Measurements from ENCODE around the gene CD244. TPM values are rescaled to one million over a fixed set of nuclear protein-coding genes. Genes with fewer than 3 reads are reported as not detected.

The CD244 gene
- total and polyA plus RNA-seq, 7 donors, result 0.03 to 0.63 (median 0.09) TPM; not detected in 3

DNA sequence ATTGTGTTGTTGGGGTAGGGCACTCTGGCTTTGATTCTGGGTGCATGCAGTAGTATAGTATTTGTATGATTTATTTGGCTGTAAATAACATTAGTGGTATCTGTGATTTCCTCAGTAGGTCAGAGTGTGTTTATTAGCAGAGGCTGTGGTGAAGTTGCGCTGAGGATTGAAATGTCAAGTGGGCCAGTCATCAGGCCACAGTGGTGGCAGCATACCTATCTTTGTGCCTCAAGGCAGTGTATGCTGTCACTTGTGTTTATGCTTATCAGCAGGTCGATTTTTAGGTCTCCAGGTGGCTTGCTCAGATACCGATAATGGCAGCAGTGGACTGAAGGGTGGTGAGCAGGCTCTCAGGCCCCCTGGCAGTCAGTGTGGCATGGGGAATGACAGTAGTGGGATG, 55.4 kb downstream of the CD244 start:
- TF ChIP-seq, protein P1, sequence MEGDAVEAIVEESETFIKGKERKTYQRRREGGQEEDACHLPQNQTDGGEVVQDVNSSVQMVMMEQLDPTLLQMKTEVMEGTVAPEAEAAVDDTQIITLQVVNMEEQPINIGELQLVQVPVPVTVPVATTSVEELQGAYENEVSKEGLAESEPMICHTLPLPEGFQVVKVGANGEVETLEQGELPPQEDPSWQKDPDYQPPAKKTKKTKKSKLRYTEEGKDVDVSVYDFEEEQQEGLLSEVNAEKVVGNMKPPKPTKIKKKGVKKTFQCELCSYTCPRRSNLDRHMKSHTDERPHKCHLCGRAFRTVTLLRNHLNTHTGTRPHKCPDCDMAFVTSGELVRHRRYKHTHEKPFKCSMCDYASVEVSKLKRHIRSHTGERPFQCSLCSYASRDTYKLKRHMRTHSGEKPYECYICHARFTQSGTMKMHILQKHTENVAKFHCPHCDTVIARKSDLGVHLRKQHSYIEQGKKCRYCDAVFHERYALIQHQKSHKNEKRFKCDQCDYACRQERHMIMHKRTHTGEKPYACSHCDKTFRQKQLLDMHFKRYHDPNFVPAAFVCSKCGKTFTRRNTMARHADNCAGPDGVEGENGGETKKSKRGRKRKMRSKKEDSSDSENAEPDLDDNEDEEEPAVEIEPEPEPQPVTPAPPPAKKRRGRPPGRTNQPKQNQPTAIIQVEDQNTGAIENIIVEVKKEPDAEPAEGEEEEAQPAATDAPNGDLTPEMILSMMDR (IDR thresholded peaks at IDR 0.05), result no peak
- WGBS, 3 donors, result 68 to 78% (median 78%) methylated on average over 3 of the region's 3 CpGs
- Histone ChIP-seq H3K9me3 (peaks cover 11% of the 10 kb centered on the region), H3K27me3 (ENCODE audit: insufficient read depth in 3 of 3, low read length in 2 of 3) (no peaks in the 10 kb centered on the region), H3K4me3 (no peak overlapping the region), H3K4me1 (no peaks in the 10 kb centered on the region), H3K27ac (no peak overlapping the region), H3K36me3 (ENCODE audit: insufficient read depth in 1 of 2, low read depth in 1 of 2) (no peaks in the 10 kb centered on the region)
- no peak for ATAC-seq
- DNase-seq, result no peak
- intact Hi-C loops (cut with DNase I), result no loop called here

GRCh38 chr1:160806784-160807183, 55.9 kb downstream of the CD244 start:
- TF ChIP-seq, protein P1 (IDR thresholded peaks at IDR 0.05), result no peak
- Histone ChIP-seq H3K36me3 (ENCODE audit: insufficient read depth in 1 of 2, low read depth in 1 of 2) (no peaks in the 10 kb centered on the region), H3K4me3 (no peak overlapping the region), H3K4me1 (no peaks in the 10 kb centered on the region), H3K9me3 (peaks cover 11% of the 10 kb centered on the region), H3K27me3 (ENCODE audit: insufficient read depth in 3 of 3, low read length in 2 of 3) (no peaks in the 10 kb centered on the region), H3K27ac (no peak overlapping the region)
- ATAC-seq, result no peak
- intact Hi-C loops (cut with DNase I), result no loop called here
- no peak for DNase-seq

- TF ChIP-seq, protein P1 (IDR thresholded peaks at IDR 0.05), result no peak
- H3K27ac ChIP-seq, result no peak overlapping the region
- no peaks in the 10 kb centered on the region for H3K4me1 ChIP-seq
- peaks cover 11% of the 10 kb centered on the region for H3K9me3 ChIP-seq
- H3K4me3 ChIP-seq, result no peak overlapping the region
- ATAC-seq (no peak), DNase-seq (no peak)
- no peaks in the 10 kb centered on the region for H3K27me3 ChIP-seq (ENCODE audit: insufficient read depth in 3 of 3, low read length in 2 of 3)
- intact Hi-C loops (cut with DNase I), result no loop called here
- no peaks in the 10 kb centered on the region for H3K36me3 ChIP-seq (ENCODE audit: insufficient read depth in 1 of 2, low read depth in 1 of 2)
- 75 to 84% (median 82%) methylated on average over 1 of the region's 1 CpG for WGBS, 3 donors
Measured at GRCh38 chr1:160806109-160806665, 56.5 kb downstream of the CD244 start.

GRCh38 chr1:160801836-160802580, 60.7 kb downstream of the CD244 start:
- intact Hi-C loops (cut with DNase I), result no loop called here

More at GRCh38 chr1:160801836-160802580, 60.7 kb downstream of the CD244 start:
- H3K36me3 ChIP-seq (ENCODE audit: insufficient read depth in 1 of 2, low read depth in 1 of 2), result no peaks in the 10 kb centered on the region
- H3K4me3 ChIP-seq, result no peak overlapping the region
- H3K27me3 ChIP-seq (ENCODE audit: insufficient read depth in 3 of 3, low read length in 2 of 3), result peaks cover 0 to 2% (median 0%) of the 10 kb centered on the region in 3 donors
- DNase-seq (no peak), ATAC-seq (no peak)
- H3K27ac ChIP-seq, result no peak overlapping the region
- peaks cover 11% of the 10 kb centered on the region for H3K9me3 ChIP-seq
- no peaks in the 10 kb centered on the region for H3K4me1 ChIP-seq
- TF ChIP-seq, protein P1 (IDR thresholded peaks at IDR 0.05), result no peak
- WGBS, 3 donors, result 91 to 94% (median 92%) methylated on average over 42 to 43 of the region's 43 CpGs

Data from psoas muscle (tissue), 8 donors.